H1 (cell line): ENCODE measurements around the gene SZT2. TPM values are rescaled to one million over a fixed set of nuclear protein-coding genes. Genes with fewer than 3 reads are reported as not detected.

Experiments
- CTCF ChIA-PET: fragments of 300-600 bp; sonication (Branson Sonifier 250); formaldehyde crosslinking; loops from one replicate; lab custom pipeline; 2021; ENCODE audit not compliant: partially characterized antibody; lab: Charles Lee
- POLR2A ChIA-PET: fragments of 300-600 bp; sonication (Branson Sonifier 250); formaldehyde crosslinking; loops from one replicate; lab custom pipeline; 2021; ENCODE audit warnings: inconsistent platforms; ENCODE audit not compliant: partially characterized antibody; lab: Charles Lee
- DNase-seq, 2 experiments: peaks; one replicate each; pipeline versions ENCODE4 v3.0.0 to v3.0.0-alpha.2; 2010 to 2022; ENCODE audit warnings: low spot score in 2 of 2, low read depth in 1 of 2, mixed read lengths in 1 of 2
- FAIRE-seq: peaks from 2 replicates; lab custom pipeline; 2011; peaks lifted over from hg19 to GRCh38; lab: Jason Lieb, UNC
- H2AFZ ChIP-seq: 2 replicates; pipeline ENCODE4 v1.8.1; 2012; ENCODE audit warnings: low read length, inconsistent platforms
- H2AK5ac ChIP-seq: 2 replicates; pipeline ENCODE4 v1.6.1; 2013; ENCODE audit warnings: low read depth, low read length
- H2BK120ac ChIP-seq: replicated peaks from 2 replicates; pipeline ENCODE3; 2013; ENCODE audit warnings: low read depth, low read length, inconsistent platforms
- H2BK12ac ChIP-seq: 2 replicates; pipeline ENCODE4 v1.6.1; 2013; ENCODE audit warnings: low read depth, low read length
- H2BK15ac ChIP-seq: 2 replicates; pipeline ENCODE4 v1.6.1; 2013; ENCODE audit warnings: low read length
- H2BK20ac ChIP-seq: 2 replicates; pipeline ENCODE4 v1.6.1; 2013; ENCODE audit warnings: low read length
- H2BK5ac ChIP-seq: 2 replicates; pipeline ENCODE4 v1.6.1; 2013; ENCODE audit warnings: low read depth, low read length
- H3K14ac ChIP-seq: 2 replicates; pipeline ENCODE4 v1.6.1; 2013; ENCODE audit warnings: inconsistent platforms; ENCODE audit not compliant: insufficient read length
- H3K18ac ChIP-seq: 2 replicates; pipeline ENCODE4 v1.6.1; 2013; ENCODE audit warnings: low read length; ENCODE audit errors: extremely low read depth
- H3K23ac ChIP-seq: 2 replicates; pipeline ENCODE4 v1.6.1; 2013; ENCODE audit warnings: inconsistent platforms; ENCODE audit not compliant: insufficient read length
- H3K23me2 ChIP-seq: 2 replicates; pipeline ENCODE4 v1.6.1; 2013; ENCODE audit warnings: low read depth, low read length
- H3K27ac ChIP-seq: 2 replicates; pipeline ENCODE4 v1.6.1; 2011; ENCODE audit warnings: low read depth, low read length, inconsistent platforms
- H3K27me3 ChIP-seq, 4 experiments: replicated peaks in 1 of 4; 1 replicate in 1 of 4; 2 replicates in 3 of 4; pipeline versions ENCODE4 v1.6.1 to v1.8.1; 2011 to 2013; ENCODE audit warnings: low read length in 3 of 4, mild to moderate bottlenecking in 3 of 4, inconsistent platforms in 2 of 4, mixed read lengths in 2 of 4, moderate library complexity in 1 of 4; ENCODE audit not compliant: control insufficient read depth in 3 of 4, insufficient read depth in 3 of 4; ENCODE audit errors: extremely low read depth in 1 of 4
- H3K36me3 ChIP-seq, 4 experiments: 2 replicates each; pipeline versions ENCODE4 v1.6.1 to v1.8.1; 2011 to 2013; ENCODE audit warnings: mild to moderate bottlenecking in 4 of 4, low read length in 3 of 4, moderate library complexity in 2 of 4, control low read depth in 1 of 4, inconsistent platforms in 1 of 4; ENCODE audit not compliant: insufficient read depth in 4 of 4, control insufficient read depth in 2 of 4
- H3K4ac ChIP-seq: replicated peaks from 2 replicates; pipeline ENCODE3; 2013; ENCODE audit warnings: low read length, low read depth, mixed read lengths, inconsistent platforms; ENCODE audit not compliant: insufficient read length
- H3K4me1 ChIP-seq, 4 experiments: replicated peaks in 1 of 4; 1 replicate in 1 of 4; 2 replicates in 3 of 4; pipeline versions ENCODE4 v1.6.1 to v1.8.1; 2011 to 2013; ENCODE audit warnings: low read length in 3 of 4, inconsistent platforms in 2 of 4, mixed read lengths in 1 of 4; ENCODE audit not compliant: insufficient read depth in 4 of 4, control insufficient read depth in 3 of 4
- H3K4me2 ChIP-seq, 2 experiments: 2 replicates each; pipeline versions ENCODE4 v1.6.1 to v1.8.1; 2011 to 2013; ENCODE audit warnings: low read depth in 2 of 2, low read length in 2 of 2, control low read depth in 1 of 2, inconsistent platforms in 1 of 2, mild to moderate bottlenecking in 1 of 2; ENCODE audit not compliant: insufficient read depth in 1 of 2
- H3K4me3 ChIP-seq, 4 experiments: fragments of 200-600, 300-600 bp in 1 of 4; sonication (generic), shearing (Covaris generic), sonication (Bioruptor Twin) in 1 of 4; 2 replicates each; pipeline versions ENCODE4 v1.5.1 to v1.8.1; 2011 to 2016; ENCODE audit warnings: low read length in 4 of 4, low read depth in 3 of 4, control low read depth in 2 of 4, inconsistent platforms in 2 of 4, mild to moderate bottlenecking in 2 of 4, mixed read lengths in 1 of 4, moderate library complexity in 1 of 4; ENCODE audit not compliant: insufficient read depth in 2 of 4; ENCODE audit errors: extremely low read depth in 1 of 4
- H3K56ac ChIP-seq: replicated peaks from 2 replicates; pipeline ENCODE3; 2013; ENCODE audit warnings: low read depth, mild to moderate bottlenecking, mixed read lengths, low read length, inconsistent platforms; ENCODE audit not compliant: insufficient read length
- H3K79me1 ChIP-seq: 2 replicates; pipeline ENCODE4 v1.6.1; 2013; ENCODE audit warnings: low read depth, low read length, control low read depth
- H3K79me2 ChIP-seq, 2 experiments: 2 replicates each; pipeline versions ENCODE4 v1.6.1 to v1.8.1; 2012 to 2013; ENCODE audit warnings: low read length in 2 of 2, mild to moderate bottlenecking in 2 of 2, inconsistent platforms in 1 of 2; ENCODE audit not compliant: insufficient read depth in 2 of 2, control insufficient read depth in 1 of 2
- H3K9ac ChIP-seq, 4 experiments: replicated peaks in 1 of 4; 1 replicate in 1 of 4; 2 replicates in 3 of 4; pipeline versions ENCODE4 v1.6.1 to v1.8.1; 2011 to 2013; ENCODE audit warnings: low read depth in 3 of 4, low read length in 3 of 4, control low read depth in 2 of 4, mild to moderate bottlenecking in 2 of 4, moderate library complexity in 2 of 4, inconsistent platforms in 1 of 4; ENCODE audit errors: extremely low read depth in 1 of 4
- H3K9me3 ChIP-seq, 2 experiments: 2 replicates each; pipeline versions ENCODE4 v1.6.1 to v1.8.1; 2012 to 2013; ENCODE audit warnings: mild to moderate bottlenecking in 2 of 2, moderate library complexity in 2 of 2, control low read depth in 1 of 2, inconsistent platforms in 1 of 2, low read depth in 1 of 2, low read length in 1 of 2, mixed read lengths in 1 of 2; ENCODE audit not compliant: insufficient read depth in 2 of 2
- H4K20me1 ChIP-seq, 2 experiments: replicated peaks in 1 of 2; 2 replicates each; pipeline versions ENCODE3 to v1.8.1; 2011 to 2013; ENCODE audit warnings: inconsistent platforms in 2 of 2, low read length in 2 of 2, mild to moderate bottlenecking in 1 of 2; ENCODE audit not compliant: insufficient read depth in 2 of 2, control insufficient read depth in 1 of 2
- H4K5ac ChIP-seq: 2 replicates; pipeline ENCODE4 v1.6.1; 2013; ENCODE audit warnings: low read length, low read depth, mixed read lengths, inconsistent platforms; ENCODE audit not compliant: insufficient read length
- H4K8ac ChIP-seq: 2 replicates; pipeline ENCODE4 v1.8.0; 2013; ENCODE audit warnings: mild to moderate bottlenecking, moderate library complexity, low read length, inconsistent platforms; ENCODE audit not compliant: insufficient read depth; ENCODE audit errors: extremely low read depth
- H4K91ac ChIP-seq: replicated peaks from 2 replicates; pipeline ENCODE3; 2013; ENCODE audit warnings: low read length, mixed read lengths, inconsistent platforms; ENCODE audit not compliant: insufficient read length
- ASH2L ChIP-seq: fragments of 200-600, 300-600 bp; sonication (generic); IDR thresholded peaks from one replicate; pipeline ENCODE4 v1.7.1; 2017; ENCODE audit warnings: low read length
- BACH1 ChIP-seq: IDR thresholded peaks from 2 replicates; pipeline ENCODE4 v1.6.1; 2012; ENCODE audit warnings: low read length, improper control_type of control experiment
- CHD2 ChIP-seq: IDR thresholded peaks from 2 replicates; pipeline ENCODE4 v1.6.1; 2012; ENCODE audit warnings: low read length, improper control_type of control experiment
- MAFK ChIP-seq: IDR thresholded peaks from 2 replicates; pipeline ENCODE4 v1.6.1; 2012; ENCODE audit warnings: low read depth, mild to moderate bottlenecking, improper control_type of control experiment, low read length
- RFX5 ChIP-seq: IDR thresholded peaks from 2 replicates; pipeline ENCODE4 v1.6.1; 2011; ENCODE audit warnings: low read depth, low read length, improper control_type of control experiment, borderline replicate concordance
- RXRA ChIP-seq: IDR thresholded peaks from 2 replicates; pipeline ENCODE4 v1.6.1; 2011; ENCODE audit warnings: low read depth, mild to moderate bottlenecking, low read length, moderate library complexity; ENCODE audit not compliant: insufficient read depth
- SUZ12 ChIP-seq: fragments of 200-600 bp; sonication (generic); IDR thresholded peaks from 2 replicates; pipeline ENCODE4 v1.6.1; 2012; ENCODE audit warnings: mild to moderate bottlenecking, inconsistent platforms, low read length, moderate library complexity, mixed read lengths
- TBP ChIP-seq: IDR thresholded peaks from 2 replicates; pipeline ENCODE4 v1.6.1; 2011; ENCODE audit warnings: low read depth, low read length, improper control_type of control experiment
- WGBS, 2 experiments: shearing (Covaris generic) in 1 of 2; methylation state at CpG; one replicate each; pipeline versions ENCODE4 v1.1.6 to v1.1.7; 2013 to 2015; ENCODE audit warnings: low lambda C conversion rate in 2 of 2, mixed read lengths in 2 of 2, inconsistent platforms in 1 of 2, low coverage in 1 of 2, missing lambda C conversion rate in 1 of 2; ENCODE audit not compliant: insufficient replicate concordance in 2 of 2, insufficient coverage in 1 of 2, insufficient read length in 1 of 2; ENCODE audit errors: extremely low coverage in 1 of 2, missing lambda C conversion rate in 1 of 2; 5-methylcytosine and 5-hydroxymethylcytosine counted together
- polyA plus RNA-seq, 7 experiments: library from polyadenylated mRNA; depleted of rRNA in 3 of 7; stranded (reverse) in 5 of 7; unstranded in 2 of 7; fragments of >200 nt in 5 of 7; fragments of 200-250 nt in 2 of 7; gene quantifications; 1 replicate in 5 of 7; 2 replicates in 1 of 7; 4 replicates in 1 of 7; pipeline versions ENCODE4 v1.2.1 to v1.2.3, GENCODE V29; 2011 to 2013; ENCODE audit warnings: missing spikeins in 2 of 7, mixed read lengths in 2 of 7
- total RNA-seq: library from RNA; stranded (reverse); fragmentation: NEBNext Ultra II Directional; extraction: Animal tissue kit (Norgen Biotek cat#: 25700); gene quantifications from 2 replicates; pipeline ENCODE4 v1.2.1, GENCODE V29; 2021

Gene SZT2
- total and polyA plus RNA-seq, 2 of the 8 experiments (the other 6 are each of a cell fraction or from before 2014, with no cell fraction given), result 4.7 to 12.9 TPM

DNA sequence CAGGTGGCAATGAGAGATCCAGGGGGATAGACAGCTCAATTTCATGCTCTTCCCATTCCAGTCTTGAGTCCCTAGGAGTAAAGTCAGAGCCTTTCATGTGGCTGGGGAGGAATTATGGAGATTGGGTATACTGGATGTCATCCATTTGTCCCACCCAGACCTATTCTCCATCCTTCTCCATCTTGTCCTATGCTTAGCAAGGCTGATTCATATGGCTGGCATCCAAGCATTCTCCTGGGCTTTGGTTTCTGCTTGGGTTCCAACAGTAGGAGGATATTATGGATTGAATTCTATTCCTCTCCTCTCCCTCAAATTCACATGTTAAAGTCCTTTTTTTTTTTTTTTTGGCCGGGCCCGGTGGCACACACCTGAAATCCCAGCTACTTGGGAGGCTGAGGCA is 34.8 kb upstream of the SZT2 start:
- no peak overlapping the region for H4K91ac ChIP-seq
- H3K9ac ChIP-seq, result no peak overlapping the region
- ChIA-PET CTCF (interaction anchor here (0.9 to 1.5 kb wide), 3 partner anchors 13 to 117 kb away, joined by 4 to 6 read pairs (median 4); partner anchors contain the start of gene ELOVL1), POLR2A (interaction anchor here (0.6 to 1.9 kb wide), 2 partner anchors 12 to 29 kb away, joined by 4 to 5 read pairs; no protein-coding TSS in a partner anchor)
- no peak overlapping the region for H3K4me2 ChIP-seq
- H2BK12ac ChIP-seq, result no peak overlapping the region
- peaks cover 7% of the 10 kb centered on the region for H3K23me2 ChIP-seq
- no CpG with 5 or more reads among the region's 2 CpGs for WGBS, 2 experiments
- no peak overlapping the region for H4K5ac ChIP-seq
- no peak overlapping the region for H2BK5ac ChIP-seq
- no peak overlapping the region for H3K18ac ChIP-seq
- H2AFZ ChIP-seq, result no peak overlapping the region
- FAIRE-seq (no peak), DNase-seq (no peak)
- H2BK120ac ChIP-seq, result no peak overlapping the region
- peaks cover 4 to 9% of the 10 kb centered on the region in 2 experiments for H3K79me2 ChIP-seq
- H3K27ac ChIP-seq, result no peak overlapping the region
- no peak overlapping the region for H3K23ac ChIP-seq
- H3K36me3 ChIP-seq, result peaks cover under 1 to 5% (median 2%) of the 10 kb centered on the region in 4 experiments; a peak in 6 of 8 replicates
- H3K56ac ChIP-seq, result no peak overlapping the region
- H3K4me1 ChIP-seq, result peaks cover 4 to 11% (median 7%) of the 10 kb centered on the region in 4 experiments; a peak in 6 of 7 replicates
- H3K9me3 ChIP-seq, result no peaks in the 10 kb centered on the region
- H3K14ac ChIP-seq, result no peak overlapping the region
- H2BK20ac ChIP-seq, result no peak overlapping the region
- no peak overlapping the region for H4K8ac ChIP-seq
- no peaks in the 10 kb centered on the region for H3K27me3 ChIP-seq
- no peak overlapping the region for H2BK15ac ChIP-seq
- H4K20me1 ChIP-seq, result peaks cover under 1 to 5% of the 10 kb centered on the region in 2 experiments
- no peak overlapping the region for H2AK5ac ChIP-seq
- no peak overlapping the region for H3K4ac ChIP-seq
- H3K79me1 ChIP-seq, result no peaks in the 10 kb centered on the region
- H3K4me3 ChIP-seq, result no peak overlapping the region
- no peak for TF ChIP-seq CHD2
- no peak for TF ChIP-seq ASH2L
- TF ChIP-seq RFX5, result no peak
- TF ChIP-seq SUZ12, result no peak
- TF ChIP-seq MAFK, result no peak
- TF ChIP-seq RXRA, result no peak
- no peak for TF ChIP-seq BACH1
- no peak for TF ChIP-seq TBP
